Vagina (tissue), 2 donors: ENCODE data around the gene PPP4R4. TPM values are rescaled to one million over a fixed set of nuclear protein-coding genes. Genes with fewer than 3 reads are reported as not detected.
A peak's percentile ranks its signal among the peaks of the same experiment; 100 is the strongest.

Experiments
- DNase-seq, 2 donors: peaks; one replicate each; pipeline ENCODE4 v3.0.0-alpha.2; 2017; ENCODE audit errors: extremely low spot score in 2 of 2
- H3K27ac ChIP-seq: fragments of 200-600 bp; sonication (generic); one replicate; pipeline ENCODE4 v1.5.1; 2019
- H3K27me3 ChIP-seq: fragments of 200-600 bp; sonication (generic); one replicate; pipeline ENCODE4 v1.5.1; 2019
- H3K36me3 ChIP-seq, 2 donors: fragments of 200-600 bp; sonication (generic); one replicate each; pipeline ENCODE4 v1.5.1; 2017 to 2019
- H3K4me1 ChIP-seq: fragments of 200-600 bp; sonication (generic); one replicate; pipeline ENCODE4 v1.5.1; 2019
- H3K4me3 ChIP-seq, 2 donors: fragments of 200-600 bp; sonication (generic); 1 replicate in 1 of 2; 2 replicates in 1 of 2; pipeline ENCODE4 v1.5.1; 2016 to 2019
- H3K9me3 ChIP-seq: fragments of 200-600 bp; sonication (generic); one replicate; pipeline ENCODE4 v1.5.1; 2019
- CTCF ChIP-seq, 3 experiments: fragments of 450-650 bp in 2 of 3; fragments of 200-600 bp in 1 of 3; sonication (generic) in 1 of 3; IDR thresholded peaks; one replicate each; pipeline ENCODE4 v1.5.1; 2017 to 2019; ENCODE audit warnings: antibody characterized with exemption in 3 of 3, mild to moderate bottlenecking in 2 of 3, moderate library complexity in 2 of 3
- POLR2A ChIP-seq, 2 donors: fragments of 450-650 bp; IDR thresholded peaks; one replicate each; pipeline ENCODE4 v1.6.1; 2017; ENCODE audit warnings: antibody characterized with exemption in 2 of 2, mild to moderate bottlenecking in 2 of 2, moderate library complexity in 2 of 2
- POLR2AphosphoS5 ChIP-seq, 2 donors: sonication (generic); formaldehyde crosslinking; IDR thresholded peaks; one replicate each; pipeline ENCODE4 v1.9.0; 2017; ENCODE audit warnings: antibody characterized with exemption in 2 of 2, mild to moderate bottlenecking in 2 of 2, low read depth in 1 of 2; ENCODE audit not compliant: insufficient read depth in 1 of 2
- intact Hi-C: fragments of 100-400 bp; cut with DNase I; formaldehyde crosslinking; loops from one replicate; pipeline ENCODE4 v1.15.1; 2023
- total RNA-seq: library from RNA; depleted of rRNA; stranded (reverse); fragments of >200 nt; gene quantifications from one replicate; pipeline ENCODE4 v1.2.3, GENCODE V29; 2016

Gene PPP4R4
- total RNA-seq, 1 donor from 2014 or later, result 6.1 TPM

GRCh38 chr14:94291159-94291905, 117.2 kb downstream of the PPP4R4 start:
- no peaks in the 10 kb centered on the region for H3K36me3 ChIP-seq
- H3K27ac ChIP-seq, result no peak overlapping the region
- H3K4me1 ChIP-seq, result no peaks in the 10 kb centered on the region
- H3K4me3 ChIP-seq, result no peak overlapping the region
- H3K9me3 ChIP-seq, result no peaks in the 10 kb centered on the region
- H3K27me3 ChIP-seq, result no peaks in the 10 kb centered on the region
- intact Hi-C loops, result no loop called here
- peak in 1 of 2 donors; percentile 72 for DNase-seq
- TF ChIP-seq CTCF (IDR thresholded peaks at IDR 0.05) (no peak), POLR2AphosphoS5 (IDR thresholded peaks at IDR 0.05; ENCODE audit: insufficient read depth in 1 of 2, low read depth in 1 of 2) (no peak), POLR2A (IDR thresholded peaks at IDR 0.05) (no peak)

GRCh38 chr14:94291906-94292525, 117.9 kb downstream of the PPP4R4 start:
- H3K4me3 ChIP-seq, result no peak overlapping the region
- H3K27me3 ChIP-seq, result no peaks in the 10 kb centered on the region
- H3K36me3 ChIP-seq, result no peaks in the 10 kb centered on the region
- H3K4me1 ChIP-seq, result no peaks in the 10 kb centered on the region
- H3K27ac ChIP-seq, result no peak overlapping the region
- intact Hi-C loops, result no loop called here
- no peak for DNase-seq
- H3K9me3 ChIP-seq, result no peaks in the 10 kb centered on the region
- TF ChIP-seq POLR2AphosphoS5 (IDR thresholded peaks at IDR 0.05; ENCODE audit: insufficient read depth in 1 of 2, low read depth in 1 of 2) (no peak), POLR2A (IDR thresholded peaks at IDR 0.05) (no peak), CTCF (IDR thresholded peaks at IDR 0.05) (no peak)

- H3K9me3 ChIP-seq, result no peaks in the 10 kb centered on the region
- peak in 1 of 2 donors; percentile 42 for DNase-seq
- H3K27me3 ChIP-seq, result no peaks in the 10 kb centered on the region
- H3K4me3 ChIP-seq, result no peak overlapping the region
- intact Hi-C loops, result no loop called here
- no peak for TF ChIP-seq POLR2AphosphoS5 (IDR thresholded peaks at IDR 0.05; ENCODE audit: insufficient read depth in 1 of 2, low read depth in 1 of 2)
- no peak for TF ChIP-seq CTCF (IDR thresholded peaks at IDR 0.05)
- no peak for TF ChIP-seq POLR2A (IDR thresholded peaks at IDR 0.05)
- H3K27ac ChIP-seq, result no peak overlapping the region
- no peaks in the 10 kb centered on the region for H3K4me1 ChIP-seq
- H3K36me3 ChIP-seq, result no peaks in the 10 kb centered on the region
Measured at GRCh38 chr14:94292526-94292871, 118.4 kb downstream of the PPP4R4 start.

- TF ChIP-seq CTCF (IDR thresholded peaks at IDR 0.05), result no peak
- TF ChIP-seq POLR2AphosphoS5 (IDR thresholded peaks at IDR 0.05; ENCODE audit: insufficient read depth in 1 of 2, low read depth in 1 of 2), result no peak
- TF ChIP-seq POLR2A (IDR thresholded peaks at IDR 0.05), result no peak
- intact Hi-C loops, result no loop called here
Measured at GRCh38 chr14:94292872-94293577, 118.9 kb downstream of the PPP4R4 start, which contains the start of gene SERPINA10. SERPINA10 (minus strand) TSS chr14:94293268; CDS start chr14:94290593, 2,675 bp downstream.

More at GRCh38 chr14:94292872-94293577, 118.9 kb downstream of the PPP4R4 start, which contains the start of gene SERPINA10:
- Histone ChIP-seq H3K4me3 (no peak within 1 kb of the TSS), H3K36me3 (no peaks in the 10 kb centered on the region), H3K4me1 (no peaks in the 10 kb centered on the region), H3K27me3 (no peaks in the 10 kb centered on the region), H3K27ac (no peak within 1 kb of the TSS), H3K9me3 (no peaks in the 10 kb centered on the region)
- no peak for DNase-seq
